Heart left ventricle (tissue), 16 donors: ENCODE results near the gene GAS7. TPM values are rescaled to one million over a fixed set of nuclear protein-coding genes. Genes with fewer than 3 reads are reported as not detected.

Source experiments
- ATAC-seq, 4 donors: fragments of 200-7000 bp; cut with Tn5 transposase; one replicate each; pipeline ENCODE4 v1.9.1; 2020 to 2022; ENCODE audit warnings: moderate library complexity in 4 of 4, mild to moderate bottlenecking in 3 of 4, moderate number of reproducible peaks in 1 of 4
- DNase-seq, 5 donors: peaks; one replicate each; pipeline ENCODE4 v3.0.0-alpha.2; 2020
- H3K27ac ChIP-seq, 12 donors: fragments of 200-600 bp; sonication (generic) in 4 of 12; one replicate each; pipeline versions ENCODE4 v1.5.0 to v1.8.0; 2016 to 2022; ENCODE audit warnings: mild to moderate bottlenecking in 2 of 12
- H3K27me3 ChIP-seq, 9 donors: fragments of 200-600 bp; sonication (generic) in 2 of 9; one replicate each; pipeline versions ENCODE4 v1.5.1 to v1.8.0; 2016 to 2022; ENCODE audit warnings: mild to moderate bottlenecking in 3 of 9
- H3K36me3 ChIP-seq, 9 donors: fragments of 200-600 bp; sonication (generic) in 2 of 9; one replicate each; pipeline versions ENCODE4 v1.5.0 to v1.8.0; 2018 to 2022; ENCODE audit warnings: mild to moderate bottlenecking in 2 of 9
- H3K4me1 ChIP-seq, 12 donors: fragments of 200-600 bp; sonication (generic) in 4 of 12; one replicate each; pipeline versions ENCODE4 v1.5.0 to v1.8.0; 2016 to 2022; ENCODE audit warnings: mild to moderate bottlenecking in 3 of 12
- H3K4me3 ChIP-seq, 12 donors: fragments of 200-600 bp; sonication (generic) in 4 of 12; one replicate each; pipeline versions ENCODE4 v1.5.0 to v1.8.0; 2017 to 2022; ENCODE audit warnings: mild to moderate bottlenecking in 9 of 12, moderate library complexity in 4 of 12
- H3K9me3 ChIP-seq, 12 donors: fragments of 200-600 bp; sonication (generic) in 4 of 12; one replicate each; pipeline versions ENCODE4 v1.5.0 to v1.8.0; 2016 to 2022; ENCODE audit warnings: mild to moderate bottlenecking in 1 of 12
- POLR2A ChIP-seq, 2 donors: fragments of 450-650 bp; IDR thresholded peaks; one replicate each; pipeline ENCODE4 v1.6.1; 2017; ENCODE audit warnings: antibody characterized with exemption in 2 of 2, mild to moderate bottlenecking in 2 of 2, moderate library complexity in 2 of 2
- WGBS, 4 donors: extraction: QIAGEN DNeasy Blood & Tissue Kit in 2 of 4; methylation state at CpG; one replicate each; pipeline versions ENCODE4 v1.1.5 to v1.1.7; 2013 to 2018; 5-methylcytosine and 5-hydroxymethylcytosine counted together
- intact Hi-C, 10 donors: fragments of 100-400 bp; cut with DNase I; formaldehyde crosslinking; loops; one replicate each; pipeline versions ENCODE4 v1.11.1 to v1.14.2; 2022
- polyA plus RNA-seq, 2 donors: library from polyadenylated mRNA; stranded (reverse); fragments of 200-250 nt; gene quantifications; one replicate each; pipeline ENCODE4 v1.2.3, GENCODE V29; 2013
- total RNA-seq, 9 donors: library from RNA; depleted of rRNA in 2 of 9; stranded (reverse); fragments of >200 nt in 2 of 9; fragmentation: NEBNext Ultra II Directional in 3 of 9; extraction: Animal tissue kit (Norgen Biotek cat#: 25700) in 3 of 9; gene quantifications; one replicate each; pipeline versions ENCODE4 v1.1.0 to v1.2.4, GENCODE V29; 2016 to 2023
- TF ChIP-seq, protein P1 (sequence below), 12 donors: fragments of 200-600 bp; sonication (generic) in 4 of 12; IDR thresholded peaks; one replicate each; pipeline versions ENCODE4 v1.5.0 to v1.8.0; 2018 to 2022; ENCODE audit warnings: antibody characterized with exemption in 12 of 12, mild to moderate bottlenecking in 5 of 12
- donor health status: ischemic (EF 13 %, LVEDD 7.1; RV severe dilation, severe dysfunction).
- donor health status: healthy with polysubstance abuse.
- donor health status: DM: no; HTN: yes; CAD: no.
- donor health status: DM: no; HTN: no; CAD: no.
- donor health status: ischemic (EF 25% LVEDD 6.9; RV normal size, moderate dysfunction).
- donor health status: ischemic (EF 25% LVEDD 5.7; RV mildly dilated, moderate dysfunction).
- donor health status: healthy.
- donor health status: DM: yes; HTN: yes; CAD: no.
- donor health status: ischemic (EF 35%, LVEDD 5.7; RV mildly dilated, moderate dysfunction).
- donor health status: nonischemic (EF 11% LVEDD 7.7; RV severe dilation, severe dysfunction).
- donor health status: DM: yes; HTN: yes; CAD: no.
- donor health status: PGD.
- donor health status: ischemic (EF 29% LVEDD 5.4; RV normal size, mild dysfunction).
- donor health status: nonischemic (EF 23%, LVEDD 6.1; RV moderate dilation, normal function).

Gene GAS7
- total and polyA plus RNA-seq, 11 donors = 19.4 to 86.5 (median 65.1) TPM

DNA sequence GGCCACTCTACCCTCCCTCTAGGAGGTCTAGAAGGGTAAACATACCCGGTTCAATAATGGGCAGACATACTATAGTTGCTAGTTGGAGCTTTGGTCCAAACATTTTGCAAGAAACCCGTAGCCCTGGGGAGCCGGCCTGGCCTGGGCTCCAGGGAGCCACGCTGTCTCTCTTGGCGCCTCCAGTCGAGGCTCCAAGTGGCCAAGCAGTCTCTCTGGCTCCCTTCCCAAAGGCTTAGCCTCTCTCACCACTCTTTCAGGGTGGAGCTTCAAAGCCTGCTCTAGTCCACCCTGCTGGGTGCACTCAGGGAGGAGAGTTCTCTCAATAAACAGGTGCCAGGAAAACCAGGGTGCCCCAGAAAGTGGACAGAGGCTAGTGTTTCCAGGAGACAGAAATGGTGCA, 325.6 kb downstream of the GAS7 start:
- WGBS, 4 donors = 57 to 77% (median 66%) methylated on average over 6 of the region's 6 CpGs
- peaks cover 0 to 3% (median 0%) of the 10 kb centered on the region in 12 donors for H3K4me1 ChIP-seq
- TF ChIP-seq, protein P1, sequence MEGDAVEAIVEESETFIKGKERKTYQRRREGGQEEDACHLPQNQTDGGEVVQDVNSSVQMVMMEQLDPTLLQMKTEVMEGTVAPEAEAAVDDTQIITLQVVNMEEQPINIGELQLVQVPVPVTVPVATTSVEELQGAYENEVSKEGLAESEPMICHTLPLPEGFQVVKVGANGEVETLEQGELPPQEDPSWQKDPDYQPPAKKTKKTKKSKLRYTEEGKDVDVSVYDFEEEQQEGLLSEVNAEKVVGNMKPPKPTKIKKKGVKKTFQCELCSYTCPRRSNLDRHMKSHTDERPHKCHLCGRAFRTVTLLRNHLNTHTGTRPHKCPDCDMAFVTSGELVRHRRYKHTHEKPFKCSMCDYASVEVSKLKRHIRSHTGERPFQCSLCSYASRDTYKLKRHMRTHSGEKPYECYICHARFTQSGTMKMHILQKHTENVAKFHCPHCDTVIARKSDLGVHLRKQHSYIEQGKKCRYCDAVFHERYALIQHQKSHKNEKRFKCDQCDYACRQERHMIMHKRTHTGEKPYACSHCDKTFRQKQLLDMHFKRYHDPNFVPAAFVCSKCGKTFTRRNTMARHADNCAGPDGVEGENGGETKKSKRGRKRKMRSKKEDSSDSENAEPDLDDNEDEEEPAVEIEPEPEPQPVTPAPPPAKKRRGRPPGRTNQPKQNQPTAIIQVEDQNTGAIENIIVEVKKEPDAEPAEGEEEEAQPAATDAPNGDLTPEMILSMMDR (IDR thresholded peaks at IDR 0.05) = no peak
- no peak for TF ChIP-seq POLR2A (IDR thresholded peaks at IDR 0.05)
- no peaks in the 10 kb centered on the region for H3K27me3 ChIP-seq
- no peaks in the 10 kb centered on the region for H3K9me3 ChIP-seq
- DNase-seq (no peak), ATAC-seq (no peak)
- H3K36me3 ChIP-seq = no peaks in the 10 kb centered on the region
- no peak overlapping the region for H3K4me3 ChIP-seq
- H3K27ac ChIP-seq = no peak overlapping the region
- intact Hi-C loops = no loop called here

DNA sequence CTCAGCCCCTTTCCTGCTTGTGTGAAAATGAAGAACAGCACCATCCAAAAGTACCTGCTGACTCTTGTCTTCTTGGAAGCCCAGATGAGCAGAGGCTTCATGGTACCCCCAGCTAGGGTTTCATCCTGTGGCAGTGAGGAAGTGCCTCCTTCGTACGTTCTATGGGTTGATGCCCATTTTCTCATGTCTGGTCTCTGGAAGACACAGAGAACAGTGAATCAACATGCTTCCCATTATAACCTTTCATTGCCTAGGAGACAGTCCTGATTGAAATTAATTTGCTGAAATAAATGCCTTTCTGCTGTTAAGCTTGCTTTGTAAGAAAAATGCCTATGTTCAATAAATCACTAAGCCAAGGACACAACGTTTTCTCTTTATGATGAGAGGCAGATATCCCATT, 329.9 kb downstream of the GAS7 start:
- 76 to 83% (median 82%) methylated on average over 3 of the region's 3 CpGs for WGBS, 4 donors
- Histone ChIP-seq H3K27ac (no peak overlapping the region), H3K36me3 (no peaks in the 10 kb centered on the region), H3K27me3 (no peaks in the 10 kb centered on the region), H3K4me1 (no peaks in the 10 kb centered on the region), H3K4me3 (no peak overlapping the region), H3K9me3 (peaks cover 0 to 6% (median 0%) of the 10 kb centered on the region in 12 donors)
- DNase-seq (no peak), ATAC-seq (no peak)
- intact Hi-C loops = no loop called here
- TF ChIP-seq, protein P1 (IDR thresholded peaks at IDR 0.05) = no peak
- no peak for TF ChIP-seq POLR2A (IDR thresholded peaks at IDR 0.05)

DNA sequence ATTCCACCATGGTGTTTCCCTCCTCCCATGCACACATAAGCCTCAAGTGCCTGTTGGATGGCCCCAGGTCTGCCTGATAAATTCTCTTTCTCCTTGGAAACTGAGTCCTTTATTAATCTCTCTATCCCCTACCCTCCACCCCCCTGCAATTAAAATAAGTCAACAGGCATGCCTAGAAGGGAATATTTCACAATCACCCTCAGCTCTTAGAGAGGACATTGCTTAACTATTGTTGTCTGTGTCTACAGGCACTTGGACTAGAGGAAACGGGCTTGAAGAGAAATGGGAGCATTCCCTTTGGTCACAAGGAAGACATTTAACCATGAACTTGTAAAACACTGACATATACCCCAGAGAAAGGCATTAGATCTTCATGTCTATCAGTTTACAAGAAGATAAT, 332.8 kb downstream of the GAS7 start:
- no peaks in the 10 kb centered on the region for H3K4me1 ChIP-seq
- H3K36me3 ChIP-seq = no peaks in the 10 kb centered on the region
- DNase-seq (no peak), ATAC-seq (no peak)
- TF ChIP-seq, protein P1 (IDR thresholded peaks at IDR 0.05) = no peak
- TF ChIP-seq POLR2A (IDR thresholded peaks at IDR 0.05) = no peak
- H3K4me3 ChIP-seq = no peak overlapping the region
- WGBS, 4 donors = 45 to 85% (median 59%) methylated on average over 1 of the region's 1 CpG
- no peak overlapping the region for H3K27ac ChIP-seq
- H3K27me3 ChIP-seq = no peaks in the 10 kb centered on the region
- intact Hi-C loops = no loop called here
- H3K9me3 ChIP-seq = peaks cover 0 to 15% (median 0%) of the 10 kb centered on the region in 12 donors

GRCh38 chr17:9862949-9863348, 335.5 kb downstream of the GAS7 start:
- no peaks in the 10 kb centered on the region for H3K4me1 ChIP-seq
- TF ChIP-seq, protein P1 (IDR thresholded peaks at IDR 0.05) = no peak
- TF ChIP-seq POLR2A (IDR thresholded peaks at IDR 0.05) = no peak
- no peak overlapping the region for H3K4me3 ChIP-seq
- H3K27me3 ChIP-seq = no peaks in the 10 kb centered on the region
- peaks cover 0 to 30% (median 8%) of the 10 kb centered on the region in 12 donors for H3K9me3 ChIP-seq
- DNase-seq (no peak), ATAC-seq (no peak)
- no peaks in the 10 kb centered on the region for H3K36me3 ChIP-seq
- WGBS, 4 donors = 60 to 62% (median 61%) methylated on average over 4 of the region's 4 CpGs
- H3K27ac ChIP-seq = no peak overlapping the region
- intact Hi-C loops = no loop called here
